Measurements from ENCODE around the gene C20orf144.
"Not testable (repeated sequence)": the region's sequence is repeated elsewhere in the genome, so short reads cannot be mapped to it uniquely, and the experiment has no call there.

C20orf144 gene

GRCh38 chr20:33696448-33696847 lies 34.3 kb downstream of the C20orf144 start:
- Histone ChIP-seq H2AFZ (ENCODE audit: low read length) (no peak overlapping the region), H3K4me3 (ENCODE audit: low read length, poor library complexity, severe bottlenecking) (no peak overlapping the region), H3K9me3 (ENCODE audit: insufficient read depth, low read depth, low read length) (no peaks in the 10 kb centered on the region), H3K9me2 (replicated peaks; ENCODE audit: low read depth, low read length) (no peaks in the 10 kb centered on the region), H3F3A (ENCODE audit: low read depth) (no peaks in the 10 kb centered on the region), H4K20me1 (ENCODE audit: insufficient read depth, low read length, poor library complexity, severe bottlenecking) (no peaks in the 10 kb centered on the region), H3K27me3 (ENCODE audit: insufficient read depth, low read length, poor library complexity, severe bottlenecking) (no peaks in the 10 kb centered on the region), H3K9ac (ENCODE audit: low read depth, low read length, poor library complexity, severe bottlenecking) (no peak overlapping the region), H3K36me3 (ENCODE audit: insufficient read depth, low read length) (no peaks in the 10 kb centered on the region), H3K4me1 (ENCODE audit: insufficient read depth, low read length, poor library complexity, severe bottlenecking) (no peaks in the 10 kb centered on the region), H3K79me2 (ENCODE audit: insufficient read depth, low read length) (no peaks in the 10 kb centered on the region), H3K4me2 (ENCODE audit: low read depth, low read length, poor library complexity, severe bottlenecking) (no peak overlapping the region)
- TF ChIP-seq CTCF (conservative IDR thresholded peaks at IDR 0.05; ENCODE audit: low read length): no peak
- no peak for TF ChIP-seq EZH2phosphoT487 (IDR thresholded peaks at IDR 0.05; ENCODE audit: borderline replicate concordance)

DNA sequence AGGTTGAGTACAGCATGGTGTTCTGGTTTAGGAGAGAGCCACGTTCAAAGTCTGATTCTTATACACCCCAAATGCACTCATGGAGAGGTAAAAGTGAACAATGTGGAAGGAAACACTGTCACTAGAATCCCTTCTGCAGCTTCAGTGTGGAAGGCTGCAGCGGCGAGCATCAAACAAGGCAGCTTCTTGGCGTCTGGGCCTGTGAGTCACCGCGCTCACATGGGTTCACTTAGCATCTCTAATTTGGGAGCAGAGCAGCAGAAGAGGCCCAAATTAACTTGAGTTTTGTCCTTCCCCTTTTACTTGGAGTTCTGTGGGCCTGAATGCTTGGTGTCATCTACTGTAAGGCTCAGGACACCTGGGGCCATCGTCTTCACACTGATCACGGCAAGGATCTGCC lies 35.0 kb downstream of the C20orf144 start:
- H4K20me1 ChIP-seq (ENCODE audit: insufficient read depth, low read length, poor library complexity, severe bottlenecking): no peaks in the 10 kb centered on the region
- no peak overlapping the region for H2AFZ ChIP-seq (ENCODE audit: low read length)
- no peak for TF ChIP-seq CTCF (conservative IDR thresholded peaks at IDR 0.05; ENCODE audit: low read length)
- no peak for TF ChIP-seq EZH2phosphoT487 (IDR thresholded peaks at IDR 0.05; ENCODE audit: borderline replicate concordance)
- no peaks in the 10 kb centered on the region for H3F3A ChIP-seq (ENCODE audit: low read depth)
- H3K4me2 ChIP-seq (ENCODE audit: low read depth, low read length, poor library complexity, severe bottlenecking): no peak overlapping the region
- no peaks in the 10 kb centered on the region for H3K36me3 ChIP-seq (ENCODE audit: insufficient read depth, low read length)
- H3K9me3 ChIP-seq (ENCODE audit: insufficient read depth, low read depth, low read length): no peaks in the 10 kb centered on the region
- H3K9me2 ChIP-seq (replicated peaks; ENCODE audit: low read depth, low read length): no peaks in the 10 kb centered on the region
- H3K4me3 ChIP-seq (ENCODE audit: low read length, poor library complexity, severe bottlenecking): no peak overlapping the region
- H3K9ac ChIP-seq (ENCODE audit: low read depth, low read length, poor library complexity, severe bottlenecking): no peak overlapping the region
- H3K4me1 ChIP-seq (ENCODE audit: insufficient read depth, low read length, poor library complexity, severe bottlenecking): no peaks in the 10 kb centered on the region
- no peaks in the 10 kb centered on the region for H3K79me2 ChIP-seq (ENCODE audit: insufficient read depth, low read length)
- no peaks in the 10 kb centered on the region for H3K27me3 ChIP-seq (ENCODE audit: insufficient read depth, low read length, poor library complexity, severe bottlenecking)

- not testable (repeated sequence) for H3K27me3 ChIP-seq (ENCODE audit: insufficient read depth, low read length, poor library complexity, severe bottlenecking); H3K4me2 ChIP-seq (ENCODE audit: low read depth, low read length, poor library complexity, severe bottlenecking); H4K20me1 ChIP-seq (ENCODE audit: insufficient read depth, low read length, poor library complexity, severe bottlenecking); H3K9me2 ChIP-seq (replicated peaks; ENCODE audit: low read depth, low read length); H3K9me3 ChIP-seq (ENCODE audit: insufficient read depth, low read depth, low read length); H2AFZ ChIP-seq (ENCODE audit: low read length); H3F3A ChIP-seq (ENCODE audit: low read depth); H3K9ac ChIP-seq (ENCODE audit: low read depth, low read length, poor library complexity, severe bottlenecking); H3K36me3 ChIP-seq (ENCODE audit: insufficient read depth, low read length); H3K4me1 ChIP-seq (ENCODE audit: insufficient read depth, low read length, poor library complexity, severe bottlenecking); H3K79me2 ChIP-seq (ENCODE audit: insufficient read depth, low read length); H3K4me3 ChIP-seq (ENCODE audit: low read length, poor library complexity, severe bottlenecking)
These were observed 36.8 kb downstream of the C20orf144 start for GRCh38 chr20:33698966-33699365.

- H3K79me2 ChIP-seq (ENCODE audit: insufficient read depth, low read length); H2AFZ ChIP-seq (ENCODE audit: low read length): not testable (repeated sequence)
These were observed 38.7 kb downstream of the C20orf144 start for GRCh38 chr20:33700696-33701441.

More at GRCh38 chr20:33700696-33701441, 38.7 kb downstream of the C20orf144 start:
- H3K4me1 ChIP-seq (ENCODE audit: insufficient read depth, low read length, poor library complexity, severe bottlenecking); H3K4me3 ChIP-seq (ENCODE audit: low read length, poor library complexity, severe bottlenecking); H3K4me2 ChIP-seq (ENCODE audit: low read depth, low read length, poor library complexity, severe bottlenecking); H3K36me3 ChIP-seq (ENCODE audit: insufficient read depth, low read length); H3K27me3 ChIP-seq (ENCODE audit: insufficient read depth, low read length, poor library complexity, severe bottlenecking); H3F3A ChIP-seq (ENCODE audit: low read depth); H3K9ac ChIP-seq (ENCODE audit: low read depth, low read length, poor library complexity, severe bottlenecking); H3K9me2 ChIP-seq (replicated peaks; ENCODE audit: low read depth, low read length); H4K20me1 ChIP-seq (ENCODE audit: insufficient read depth, low read length, poor library complexity, severe bottlenecking); H3K9me3 ChIP-seq (ENCODE audit: insufficient read depth, low read depth, low read length): not testable (repeated sequence)
